ENCODE data around the gene WWC1. TPM values are rescaled to one million over a fixed set of nuclear protein-coding genes. Genes with fewer than 3 reads are reported as not detected.

Gene WWC1
- total RNA-seq, 4 donors from 2014 or later: 0.51 TPM; not detected in 3

GRCh38 chr5:168513861-168514428 is 222.5 kb downstream of the WWC1 start:
- H3K27me3 ChIP-seq: no peaks in the 10 kb centered on the region
- no peak overlapping the region for H3K27ac ChIP-seq
- no peaks in the 10 kb centered on the region for H3K9me3 ChIP-seq
- no peak overlapping the region for H3K4me3 ChIP-seq
- no peak for ATAC-seq
- no peaks in the 10 kb centered on the region for H3K4me1 ChIP-seq
- DNase-seq: no peak
- intact Hi-C loops (cut with DNase I; ENCODE audit: low total_unique reads) (no loop called here), in situ Hi-C loops (cut with MboI; ENCODE audit: low sequenced_read_pairs in 4 of 4) (no loop called here)
- TF ChIP-seq CTCF (IDR thresholded peaks at IDR 0.05 in 4 of 5, conservative IDR thresholded peaks at IDR 0.05 in 1 of 5) (no peak), POLR2A (IDR thresholded peaks at IDR 0.05) (no peak)
- H3K36me3 ChIP-seq: peaks cover 5 to 99% of the 10 kb centered on the region in 2 donors

Other genes starting within 250 kb of the WWC1 start
- gene RARS1, start 194.8 kb downstream of the WWC1 start, total RNA-seq: 10 to 100 TPM; 45.9 to 65.5 (median 52.7) TPM
- not detected for gene FBLL1, start 237.7 kb downstream of the WWC1 start, total RNA-seq